Thyroid gland (tissue), 4 donors: ENCODE results near the gene RHBDF1. TPM values are rescaled to one million over a fixed set of nuclear protein-coding genes. Genes with fewer than 3 reads are reported as not detected.

Experiments
- DNase-seq, 2 donors: peaks; one replicate each; pipeline ENCODE4 v3.0.0-alpha.2; 2019
- H3K27ac ChIP-seq, 3 donors: fragments of 200-600 bp; sonication (generic); 1 replicate in 2 of 3; 2 replicates in 1 of 3; pipeline ENCODE4 v1.5.1; 2016 to 2019; ENCODE audit warnings: mild to moderate bottlenecking in 1 of 3, moderate library complexity in 1 of 3
- H3K27me3 ChIP-seq: fragments of 200-600 bp; sonication (generic); one replicate; pipeline ENCODE4 v1.5.1; 2019
- H3K36me3 ChIP-seq, 2 donors: fragments of 200-600 bp; sonication (generic); one replicate each; pipeline ENCODE4 v1.5.1; 2016 to 2019
- H3K4me1 ChIP-seq, 2 donors: fragments of 200-600 bp; sonication (generic); one replicate each; pipeline ENCODE4 v1.5.1; 2017 to 2019
- H3K4me3 ChIP-seq, 3 donors: fragments of 200-600 bp; sonication (generic); replicated peaks in 1 of 3; 1 replicate in 2 of 3; 2 replicates in 1 of 3; pipeline ENCODE4 v1.5.1; 2016; ENCODE audit warnings: mild to moderate bottlenecking in 1 of 3
- H3K9me3 ChIP-seq: fragments of 200-600 bp; sonication (generic); one replicate; pipeline ENCODE4 v1.5.1; 2017
- CTCF ChIP-seq, 6 experiments: fragments of 200-600 bp in 3 of 6; fragments of 450-650 bp in 3 of 6; sonication (generic) in 3 of 6; IDR thresholded peaks; one replicate each; pipeline ENCODE4 v1.5.1; 2016 to 2019; ENCODE audit warnings: antibody characterized with exemption in 6 of 6, mild to moderate bottlenecking in 2 of 6, inconsistent platforms in 1 of 6, moderate library complexity in 1 of 6
- POLR2A ChIP-seq, 2 donors: fragments of 450-650 bp; IDR thresholded peaks; one replicate each; pipeline ENCODE4 v1.6.1; 2017; ENCODE audit warnings: antibody characterized with exemption in 2 of 2, mild to moderate bottlenecking in 2 of 2, moderate library complexity in 1 of 2
- WGBS, 2 donors: methylation state at CpG; one replicate each; pipeline ENCODE4 v1.1.5; 2017; 5-methylcytosine and 5-hydroxymethylcytosine counted together
- intact Hi-C: fragments of 100-400 bp; cut with DNase I; formaldehyde crosslinking; loops from one replicate; pipeline ENCODE4 v1.15.1; 2023
- total RNA-seq, 4 donors: library from RNA; depleted of rRNA; stranded (reverse); fragments of >200 nt; gene quantifications; one replicate each; pipeline ENCODE4 v1.2.3, GENCODE V29; 2016

RHBDF1 gene
- total RNA-seq, 4 donors from 2014 or later: 20.4 to 35.4 (median 28.4) TPM

GRCh38 chr16:83781-84615 lies 11.6 kb upstream of the RHBDF1 start:
- no peak overlapping the region for H3K4me3 ChIP-seq
- DNase-seq: peak; percentile 94
- H3K36me3 ChIP-seq: peaks cover 20 to 34% of the 10 kb centered on the region in 2 donors
- no peaks in the 10 kb centered on the region for H3K27me3 ChIP-seq
- WGBS, 2 donors: 42 to 48% methylated on average over 18 to 21 of the region's 21 CpGs
- intact Hi-C loops: no loop called here
- TF ChIP-seq POLR2A (IDR thresholded peaks at IDR 0.05) (no peak), CTCF (IDR thresholded peaks at IDR 0.05) (peak in 5 of 6 experiments; percentile 11 to 58 (median 23))
- H3K4me1 ChIP-seq: peaks cover 39 to 45% of the 10 kb centered on the region in 2 donors
- H3K9me3 ChIP-seq: no peaks in the 10 kb centered on the region
- peak overlapping the region; percentile 63 to 93 (median 88) for H3K27ac ChIP-seq

DNA sequence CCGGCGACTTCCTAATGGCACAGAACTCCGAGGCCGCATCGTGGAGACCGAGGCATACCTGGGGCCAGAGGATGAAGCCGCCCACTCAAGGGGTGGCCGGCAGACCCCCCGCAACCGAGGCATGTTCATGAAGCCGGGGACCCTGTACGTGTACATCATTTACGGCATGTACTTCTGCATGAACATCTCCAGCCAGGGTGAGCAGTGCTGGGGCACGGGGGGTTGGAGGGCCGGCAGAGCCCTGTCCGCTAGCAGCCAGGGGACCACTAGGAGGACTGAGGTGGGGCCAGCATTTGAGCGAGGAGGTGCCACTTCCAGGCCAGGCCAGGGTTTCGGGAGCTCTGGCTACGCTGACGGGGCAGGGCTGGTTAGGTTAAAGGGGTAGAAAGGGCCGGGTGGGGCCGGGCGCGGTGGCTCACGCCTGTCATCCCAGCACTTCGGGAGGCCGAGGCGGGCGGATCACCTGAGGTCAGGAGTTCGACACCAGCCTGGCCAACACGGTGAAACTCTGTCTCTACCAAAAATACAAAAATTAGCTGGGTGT lies 10.7 kb upstream of the RHBDF1 start:
- Histone ChIP-seq H3K27ac (peak overlapping the region; percentile 63 to 93 (median 88)), H3K27me3 (no peaks in the 10 kb centered on the region), H3K9me3 (no peaks in the 10 kb centered on the region), H3K4me1 (peaks cover 45 to 50% of the 10 kb centered on the region in 2 donors), H3K36me3 (peaks cover 16 to 28% of the 10 kb centered on the region in 2 donors), H3K4me3 (no peak overlapping the region)
- 97% methylated on average over 16 to 25 of the region's 31 CpGs for WGBS, 2 donors
- no peak for DNase-seq
- intact Hi-C loops: no loop called here
- TF ChIP-seq POLR2A (IDR thresholded peaks at IDR 0.05) (no peak), CTCF (IDR thresholded peaks at IDR 0.05) (no peak)

DNA sequence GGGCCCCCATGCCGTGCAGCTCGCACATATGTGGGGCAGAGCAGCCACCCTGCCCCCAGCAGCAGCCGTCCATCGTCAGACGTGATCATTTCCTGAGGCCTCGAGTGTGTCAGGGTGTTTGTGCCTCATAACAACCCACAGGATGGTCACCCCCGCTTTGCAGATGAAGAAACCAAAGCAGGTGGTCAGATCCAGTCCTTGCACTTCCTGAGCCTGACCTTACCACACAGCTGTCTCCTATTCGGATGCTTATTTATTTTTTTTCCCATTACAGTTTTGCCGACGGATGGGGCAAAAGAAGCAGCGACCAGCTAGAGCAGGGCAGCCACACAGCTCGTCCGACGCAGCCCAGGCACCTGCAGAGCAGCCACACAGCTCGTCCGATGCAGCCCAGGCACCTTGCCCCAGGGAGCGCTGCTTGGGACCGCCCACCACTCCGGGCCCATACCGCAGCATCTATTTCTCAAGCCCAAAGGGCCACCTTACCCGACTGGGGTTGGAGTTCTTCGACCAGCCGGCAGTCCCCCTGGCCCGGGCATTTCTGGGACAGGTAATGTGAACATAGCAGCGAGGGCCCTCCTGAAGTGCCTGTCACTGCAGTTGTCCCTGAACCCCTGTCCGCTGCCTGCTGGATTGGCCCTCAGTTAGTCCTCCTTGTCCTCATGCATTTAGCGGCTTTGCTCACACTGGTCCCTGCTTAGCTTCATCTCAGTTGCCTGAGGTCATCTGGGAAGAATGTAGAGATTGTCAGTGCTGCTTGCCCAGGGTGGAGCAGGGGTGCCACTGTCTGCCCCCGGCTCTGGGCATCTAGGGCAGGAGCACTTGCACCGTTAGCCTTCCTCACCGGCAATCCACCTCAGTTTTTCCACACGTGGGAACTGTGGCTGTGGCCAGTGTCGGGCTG lies 7.0 kb upstream of the RHBDF1 start:
- 77 to 86% methylated on average over 27 to 28 of the region's 32 CpGs for WGBS, 2 donors
- Histone ChIP-seq H3K27ac (peak overlapping the region in 2 of 3 donors; percentile 88 to 92), H3K9me3 (no peaks in the 10 kb centered on the region), H3K4me3 (peak overlapping the region in 1 of 3 donors; percentile 66), H3K4me1 (peaks cover 52 to 58% of the 10 kb centered on the region in 2 donors), H3K27me3 (no peaks in the 10 kb centered on the region), H3K36me3 (peaks cover 0 to 6% of the 10 kb centered on the region in 2 donors)
- TF ChIP-seq CTCF (IDR thresholded peaks at IDR 0.05) (no peak), POLR2A (IDR thresholded peaks at IDR 0.05) (no peak)
- DNase-seq: no peak
- intact Hi-C loops: no loop called here

GRCh38 chr16:78444-79150 lies 6.2 kb upstream of the RHBDF1 start:
- peak overlapping the region; percentile 48 to 79 (median 66) for H3K4me3 ChIP-seq
- 19 to 34% methylated on average over 11 to 14 of the region's 36 CpGs for WGBS, 2 donors
- no peaks in the 10 kb centered on the region for H3K27me3 ChIP-seq
- TF ChIP-seq CTCF (IDR thresholded peaks at IDR 0.05) (no peak), POLR2A (IDR thresholded peaks at IDR 0.05) (no peak)
- H3K4me1 ChIP-seq: peaks cover 44 to 55% of the 10 kb centered on the region in 2 donors
- peaks cover 0 to 6% of the 10 kb centered on the region in 2 donors for H3K36me3 ChIP-seq
- H3K9me3 ChIP-seq: no peaks in the 10 kb centered on the region
- intact Hi-C loops: no loop called here
- H3K27ac ChIP-seq: peak overlapping the region; percentile 72 to 92 (median 88)
- peak; percentile 40 to 41 for DNase-seq
